Bone marrow (tissue), 2 donors: ENCODE results near the gene RPL28.

Experiments
- DNase-seq, 2 donors: peaks; one replicate each; lab custom pipeline; 2025; lab: John Stamatoyannopoulos, UW

The RPL28 gene

GRCh38 chr19:55451163-55451964 is 65.6 kb downstream of the RPL28 start:
- no peak for DNase-seq

GRCh38 chr19:55451965-55452748 is 66.4 kb downstream of the RPL28 start:
- no peak for DNase-seq
